Upper lobe of left lung (tissue), 6 donors: ENCODE measurements around the gene NKX6-2. TPM values are rescaled to one million over a fixed set of nuclear protein-coding genes. Genes with fewer than 3 reads are reported as not detected.

Experiments used
- ATAC-seq, 2 donors: fragments of 200-7000 bp; cut with Tn5 transposase; one replicate each; pipeline ENCODE4 v1.9.1; 2022; ENCODE audit warnings: mild to moderate bottlenecking in 2 of 2, moderate library complexity in 2 of 2; ENCODE audit not compliant: low FRiP score in 2 of 2
- DNase-seq, 2 donors: peaks; one replicate each; pipeline ENCODE4 v3.0.0-alpha.2; 2019 to 2020
- H3K27ac ChIP-seq, 4 donors: fragments of 200-600 bp; sonication (generic); one replicate each; pipeline ENCODE4 v1.5.1; 2016 to 2019
- H3K27me3 ChIP-seq, 4 donors: fragments of 200-600 bp; sonication (generic); one replicate each; pipeline ENCODE4 v1.5.1; 2017 to 2019
- H3K36me3 ChIP-seq, 4 donors: fragments of 200-600 bp; sonication (generic); one replicate each; pipeline ENCODE4 v1.5.1; 2016 to 2019
- H3K4me1 ChIP-seq, 4 donors: fragments of 200-600 bp; sonication (generic); one replicate each; pipeline ENCODE4 v1.5.1; 2018 to 2019
- H3K4me3 ChIP-seq, 4 donors: fragments of 200-600 bp; sonication (generic); one replicate each; pipeline ENCODE4 v1.5.1; 2017 to 2019; ENCODE audit warnings: mild to moderate bottlenecking in 2 of 4, moderate library complexity in 1 of 4
- H3K9me3 ChIP-seq, 4 donors: fragments of 200-600 bp; sonication (generic); one replicate each; pipeline ENCODE4 v1.5.1; 2018 to 2019
- EP300 ChIP-seq, 4 donors: sonication (generic); formaldehyde crosslinking; IDR thresholded peaks; one replicate each; pipeline ENCODE4 v1.5.1; 2017; ENCODE audit warnings: antibody characterized with exemption in 4 of 4, control low read depth in 2 of 4
- POLR2A ChIP-seq, 4 donors: fragments of 450-650 bp; IDR thresholded peaks; one replicate each; pipeline ENCODE4 v1.5.1; 2016 to 2017; ENCODE audit warnings: antibody characterized with exemption in 4 of 4, mild to moderate bottlenecking in 2 of 4
- POLR2AphosphoS5 ChIP-seq, 2 donors: sonication (generic); formaldehyde crosslinking; IDR thresholded peaks; one replicate each; pipeline ENCODE4 v1.5.1; 2017; ENCODE audit warnings: antibody characterized with exemption in 2 of 2
- WGBS, 2 donors: methylation state at CpG; one replicate each; pipeline ENCODE4 v1.1.5; 2017 to 2018; 5-methylcytosine and 5-hydroxymethylcytosine counted together
- total RNA-seq, 6 donors: library from RNA; depleted of rRNA in 4 of 6; stranded (reverse); fragments of >200 nt in 4 of 6; gene quantifications; one replicate each; pipeline versions ENCODE4 v1.1.0 to v1.2.1, GENCODE V29; 2016 to 2021
- TF ChIP-seq, protein P1 (sequence below), 6 experiments: fragments of 450-650 bp in 4 of 6; fragments of 200-600 bp in 2 of 6; sonication (generic) in 2 of 6; IDR thresholded peaks; one replicate each; pipeline ENCODE4 v1.5.1; 2016 to 2019; ENCODE audit warnings: antibody characterized with exemption in 6 of 6
- donor health status: DM: no; HTN: no; CAD: no; lungs with moderate emphysema.
- donor health status: DM: no; HTN: yes; CAD: no; lungs with severe emphysema.

NKX6-2 gene
- total RNA-seq, 6 donors from 2014 or later = not detected

DNA sequence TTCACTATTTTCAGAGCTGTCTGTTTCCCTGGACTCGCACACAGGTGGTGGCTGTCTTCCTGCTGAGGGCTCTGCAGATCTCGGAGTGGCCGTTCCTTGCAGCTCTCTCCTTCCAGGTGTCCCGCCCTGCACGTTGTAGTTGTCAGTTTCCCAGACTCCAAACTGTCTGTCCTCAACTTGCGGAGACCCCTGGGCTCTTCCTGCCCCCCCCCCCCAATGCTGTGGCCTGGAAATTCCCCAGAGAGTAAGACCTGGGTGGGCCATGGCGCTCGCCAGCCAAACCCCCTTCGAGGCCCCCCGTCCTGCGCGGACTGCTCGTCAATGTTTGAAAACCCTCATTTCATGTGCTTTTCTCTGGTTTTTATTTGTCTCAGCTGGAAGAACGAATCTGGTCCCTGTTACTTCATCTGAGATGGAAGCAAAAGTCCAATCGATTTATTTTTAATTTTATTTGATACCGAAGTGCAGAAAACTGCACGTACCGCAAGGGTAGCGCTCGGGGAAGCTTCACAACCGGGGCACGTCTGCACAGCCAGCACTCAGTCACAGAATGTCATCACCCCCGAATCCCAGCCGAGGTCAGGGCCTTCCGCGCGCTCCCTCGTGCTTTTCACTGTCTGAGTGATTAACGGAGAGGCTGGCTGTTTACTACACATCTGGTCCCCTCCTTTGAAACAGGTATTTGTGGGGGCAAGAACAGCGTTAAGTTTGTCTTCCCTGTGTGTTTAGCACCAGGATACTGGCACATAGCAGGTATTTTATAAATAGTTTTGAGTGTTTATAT lies 46.4 kb upstream of the NKX6-2 start:
- H3K4me1 ChIP-seq = peaks cover 0 to 5% (median 0%) of the 10 kb centered on the region in 4 donors
- ATAC-seq (no peak), DNase-seq (peak in 1 of 2 donors; percentile 25)
- H3K4me3 ChIP-seq = no peak overlapping the region
- no peaks in the 10 kb centered on the region for H3K9me3 ChIP-seq
- no peaks in the 10 kb centered on the region for H3K36me3 ChIP-seq
- 48 to 52% methylated on average over 30 of the region's 30 CpGs for WGBS, 2 donors
- H3K27me3 ChIP-seq = peaks cover 0 to 8% (median 3%) of the 10 kb centered on the region in 4 donors
- no peak overlapping the region for H3K27ac ChIP-seq
- TF ChIP-seq POLR2A (IDR thresholded peaks at IDR 0.05) (no peak), POLR2AphosphoS5 (IDR thresholded peaks at IDR 0.05) (no peak), EP300 (IDR thresholded peaks at IDR 0.05) (no peak)
- TF ChIP-seq, protein P1, sequence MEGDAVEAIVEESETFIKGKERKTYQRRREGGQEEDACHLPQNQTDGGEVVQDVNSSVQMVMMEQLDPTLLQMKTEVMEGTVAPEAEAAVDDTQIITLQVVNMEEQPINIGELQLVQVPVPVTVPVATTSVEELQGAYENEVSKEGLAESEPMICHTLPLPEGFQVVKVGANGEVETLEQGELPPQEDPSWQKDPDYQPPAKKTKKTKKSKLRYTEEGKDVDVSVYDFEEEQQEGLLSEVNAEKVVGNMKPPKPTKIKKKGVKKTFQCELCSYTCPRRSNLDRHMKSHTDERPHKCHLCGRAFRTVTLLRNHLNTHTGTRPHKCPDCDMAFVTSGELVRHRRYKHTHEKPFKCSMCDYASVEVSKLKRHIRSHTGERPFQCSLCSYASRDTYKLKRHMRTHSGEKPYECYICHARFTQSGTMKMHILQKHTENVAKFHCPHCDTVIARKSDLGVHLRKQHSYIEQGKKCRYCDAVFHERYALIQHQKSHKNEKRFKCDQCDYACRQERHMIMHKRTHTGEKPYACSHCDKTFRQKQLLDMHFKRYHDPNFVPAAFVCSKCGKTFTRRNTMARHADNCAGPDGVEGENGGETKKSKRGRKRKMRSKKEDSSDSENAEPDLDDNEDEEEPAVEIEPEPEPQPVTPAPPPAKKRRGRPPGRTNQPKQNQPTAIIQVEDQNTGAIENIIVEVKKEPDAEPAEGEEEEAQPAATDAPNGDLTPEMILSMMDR (IDR thresholded peaks at IDR 0.05) = no peak

DNA sequence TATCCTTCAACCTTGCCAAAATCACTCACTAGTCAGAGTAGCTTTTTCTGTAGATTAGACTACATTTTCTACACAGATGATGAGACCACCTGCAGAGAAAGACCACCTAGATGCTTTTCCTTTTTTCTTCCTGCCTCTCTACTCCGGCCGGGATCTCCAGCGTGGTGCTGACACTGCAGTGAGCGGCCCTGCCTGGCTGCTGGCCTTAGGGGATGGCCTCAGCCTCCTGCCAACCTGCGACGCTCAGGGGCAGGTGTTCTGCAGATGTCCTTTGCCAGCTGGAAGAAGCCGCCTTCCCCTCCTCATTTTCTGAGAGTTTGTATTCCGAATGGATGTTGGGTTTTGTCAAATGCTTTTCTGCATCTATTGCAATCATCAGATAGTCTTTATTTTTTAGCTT lies 43.5 kb upstream of the NKX6-2 start:
- no peak for ATAC-seq
- 74 to 83% methylated on average over 8 of the region's 8 CpGs for WGBS, 2 donors

DNA sequence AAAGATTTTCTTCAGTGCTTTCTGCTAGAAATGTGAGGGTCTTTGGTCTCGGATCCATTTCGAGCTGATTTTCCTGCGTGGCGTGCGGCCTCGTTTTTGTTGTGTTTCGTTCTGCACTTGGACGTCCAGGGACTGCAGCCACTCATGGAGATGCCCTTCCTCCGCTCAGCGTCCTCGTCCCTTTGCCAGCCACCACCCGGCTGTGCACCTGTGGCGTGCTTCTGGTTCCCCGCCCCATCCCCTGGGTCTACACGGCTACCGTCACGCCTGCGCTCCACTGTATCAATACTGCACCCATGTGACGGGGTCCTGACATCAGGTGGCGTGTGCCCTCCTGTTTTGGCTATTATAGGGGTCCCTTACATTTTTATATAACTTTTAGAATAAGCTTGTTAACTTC lies 42.7 kb upstream of the NKX6-2 start:
- Histone ChIP-seq H3K27ac (no peak overlapping the region), H3K27me3 (peaks cover 0 to 4% (median 2%) of the 10 kb centered on the region in 4 donors), H3K36me3 (no peaks in the 10 kb centered on the region), H3K4me1 (no peaks in the 10 kb centered on the region), H3K9me3 (no peaks in the 10 kb centered on the region), H3K4me3 (no peak overlapping the region)
- WGBS, 2 donors = 91 to 92% methylated on average over 20 of the region's 20 CpGs
- DNase-seq (no peak), ATAC-seq (peak in 1 of 2 donors; percentile 19)
- TF ChIP-seq, protein P1 (IDR thresholded peaks at IDR 0.05) = no peak
- TF ChIP-seq POLR2A (IDR thresholded peaks at IDR 0.05) (no peak), POLR2AphosphoS5 (IDR thresholded peaks at IDR 0.05) (no peak), EP300 (IDR thresholded peaks at IDR 0.05) (no peak)

More for the DNA sequence above, 43.5 kb upstream of the NKX6-2 start:
- Histone ChIP-seq H3K36me3 (no peaks in the 10 kb centered on the region), H3K27ac (no peak overlapping the region), H3K4me3 (no peak overlapping the region), H3K9me3 (no peaks in the 10 kb centered on the region), H3K4me1 (no peaks in the 10 kb centered on the region), H3K27me3 (peaks cover 0 to 6% (median 2%) of the 10 kb centered on the region in 4 donors)
- DNase-seq = no peak
- no peak for TF ChIP-seq EP300 (IDR thresholded peaks at IDR 0.05)
- TF ChIP-seq, protein P1 (IDR thresholded peaks at IDR 0.05) = no peak
- TF ChIP-seq POLR2AphosphoS5 (IDR thresholded peaks at IDR 0.05) = no peak
- no peak for TF ChIP-seq POLR2A (IDR thresholded peaks at IDR 0.05)

DNA sequence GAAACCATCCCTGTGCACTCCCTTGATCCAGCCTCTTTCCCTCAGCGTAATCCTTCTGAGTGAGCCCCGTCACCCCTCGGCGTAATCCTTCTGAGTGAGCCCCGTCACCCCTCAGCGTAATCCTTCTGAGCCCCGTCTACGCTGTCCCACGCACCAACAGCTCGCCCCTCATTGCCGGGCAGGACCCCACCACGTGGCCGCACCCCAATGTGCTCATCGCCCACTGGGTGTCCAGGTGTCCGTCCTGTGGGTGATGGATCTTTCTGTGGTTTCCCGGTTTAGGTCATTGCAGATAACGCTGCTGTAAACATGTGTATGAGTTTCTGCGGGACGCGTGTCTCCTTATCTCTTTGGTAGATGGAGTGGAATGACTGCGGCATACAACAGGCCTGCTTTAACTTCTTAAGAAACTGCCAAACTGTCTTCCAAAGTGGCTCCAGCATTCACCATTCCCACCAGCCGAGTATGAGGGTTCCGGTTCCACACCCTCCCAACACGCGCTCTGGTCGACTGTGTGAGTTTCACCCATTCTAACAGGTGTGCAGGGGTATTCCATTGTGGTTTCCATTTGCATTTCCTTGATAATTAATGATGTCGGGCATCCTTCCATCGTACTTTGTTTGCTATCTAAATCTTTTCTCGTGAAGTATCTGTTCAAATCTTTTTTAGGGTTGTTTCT lies 42.1 kb upstream of the NKX6-2 start:
- 82 to 90% methylated on average over 28 to 29 of the region's 29 CpGs for WGBS, 2 donors
- no peak overlapping the region for H3K4me3 ChIP-seq
- TF ChIP-seq EP300 (IDR thresholded peaks at IDR 0.05) = no peak
- no peak for TF ChIP-seq POLR2AphosphoS5 (IDR thresholded peaks at IDR 0.05)
- TF ChIP-seq, protein P1 (IDR thresholded peaks at IDR 0.05) = no peak
- no peak for TF ChIP-seq POLR2A (IDR thresholded peaks at IDR 0.05)
- DNase-seq (no peak), ATAC-seq (no peak)
- H3K27me3 ChIP-seq = peaks cover 0 to 4% (median 0%) of the 10 kb centered on the region in 4 donors
- H3K36me3 ChIP-seq = no peaks in the 10 kb centered on the region
- no peaks in the 10 kb centered on the region for H3K4me1 ChIP-seq
- H3K9me3 ChIP-seq = no peaks in the 10 kb centered on the region
- no peak overlapping the region for H3K27ac ChIP-seq
